ENCODE results near the gene SMIM45.

SMIM45 gene

DNA sequence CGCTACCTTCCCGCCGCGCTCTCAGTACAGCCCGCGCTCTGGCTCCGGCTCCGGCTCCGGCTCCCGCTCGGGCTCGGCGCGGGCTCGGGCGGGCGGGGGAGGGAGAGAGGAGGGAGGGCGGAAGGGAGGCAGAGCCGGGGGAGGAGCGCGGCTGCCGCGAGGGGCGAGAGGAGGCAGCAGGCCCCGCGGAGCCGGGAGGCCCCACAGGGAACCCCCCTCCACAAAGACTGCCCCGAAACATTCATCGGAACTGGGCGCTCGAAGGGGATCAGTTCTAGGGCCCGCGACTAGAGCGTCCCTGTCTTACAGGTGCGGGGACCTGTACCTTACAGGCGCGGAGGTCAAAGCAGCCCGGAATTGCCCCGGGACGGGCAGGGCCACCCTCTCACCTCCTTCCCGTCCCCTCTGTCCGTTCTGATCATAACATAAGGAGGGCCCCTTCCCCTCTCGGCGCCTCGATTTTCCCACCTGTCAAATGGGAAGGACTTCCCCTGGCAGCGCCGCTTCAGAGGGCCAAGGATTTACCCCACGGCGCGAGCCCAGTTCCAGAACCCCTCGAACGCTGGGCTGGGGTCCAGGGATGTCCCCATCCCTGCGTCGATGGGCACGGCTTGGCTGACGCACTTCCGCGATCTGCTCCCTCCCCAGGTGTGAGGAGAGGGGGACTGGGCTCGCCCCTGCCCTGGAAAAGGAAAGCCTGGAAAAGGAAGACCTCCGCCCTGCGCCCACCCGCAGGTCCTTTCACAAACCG lies 36.7 kb upstream of the SMIM45 start, which contains the start of gene SHISA8:
TSS of gene SHISA8 (minus strand) at position 40 of the 751 bp plus-strand sequence. CDS start 407 bp downstream, outside the sequence.
- in situ Hi-C loops (cut with MboI; ENCODE audit: low pct_unique_long_range_greater_than_20kb, low sequenced_read_pairs), result no loop called here
- no peak for DNase-seq

DNA sequence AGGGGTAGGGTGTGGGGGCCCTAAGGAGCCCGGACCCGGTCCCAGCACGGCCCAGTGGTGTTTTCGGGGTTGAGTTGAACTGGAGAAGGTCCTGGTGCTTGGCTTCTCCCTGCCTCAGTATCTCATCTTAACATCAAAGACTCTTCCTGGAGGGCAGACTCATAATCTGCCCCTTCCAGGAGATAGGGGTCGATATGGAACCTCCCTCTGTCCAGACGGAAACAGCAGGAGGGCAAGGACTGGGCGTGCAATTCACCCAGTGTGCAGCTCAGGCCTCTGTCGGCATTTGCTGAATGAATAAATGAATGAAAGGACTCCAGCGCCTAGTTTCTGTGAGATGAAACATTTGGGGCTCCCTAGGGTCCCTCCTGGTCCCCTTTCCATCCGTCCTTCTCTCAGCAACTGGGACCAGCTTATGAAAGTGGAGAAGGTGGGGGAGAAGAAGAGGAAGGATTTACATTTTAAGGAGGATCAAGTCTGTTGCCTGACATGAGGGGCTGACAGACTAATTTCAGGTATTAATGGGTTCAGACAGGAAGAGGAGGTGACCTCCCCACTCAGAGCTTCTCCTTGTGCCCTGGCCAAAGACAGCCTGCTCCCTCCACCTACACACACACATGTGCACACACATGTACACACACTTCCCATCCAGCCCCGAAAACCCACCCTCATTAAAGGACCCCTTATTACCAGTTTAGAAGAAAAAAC lies 36.0 kb upstream of the SMIM45 start:
- no peak for DNase-seq
- in situ Hi-C loops (cut with MboI; ENCODE audit: low pct_unique_long_range_greater_than_20kb, low sequenced_read_pairs), result no loop called here

- DNase-seq, result no peak
- in situ Hi-C loops (cut with MboI; ENCODE audit: low pct_unique_long_range_greater_than_20kb, low sequenced_read_pairs), result no loop called here
Measured at GRCh38 chr22:41916745-41917358, 35.1 kb upstream of the SMIM45 start.

GRCh38 chr22:41917375-41917902 lies 34.5 kb upstream of the SMIM45 start:
- in situ Hi-C loops (cut with MboI; ENCODE audit: low pct_unique_long_range_greater_than_20kb, low sequenced_read_pairs), result no loop called here
- DNase-seq, result no peak

GRCh38 chr22:41917903-41918791 lies 33.8 kb upstream of the SMIM45 start:
- in situ Hi-C loops (cut with MboI; ENCODE audit: low pct_unique_long_range_greater_than_20kb, low sequenced_read_pairs), result no loop called here
- DNase-seq, result peak; percentile 75

GRCh38 chr22:41919357-41920224 lies 32.4 kb upstream of the SMIM45 start:
- in situ Hi-C loops (cut with MboI; ENCODE audit: low pct_unique_long_range_greater_than_20kb, low sequenced_read_pairs), result no loop called here
- no peak for DNase-seq

GRCh38 chr22:41920271-41920976 lies 31.5 kb upstream of the SMIM45 start:
- in situ Hi-C loops (cut with MboI; ENCODE audit: low pct_unique_long_range_greater_than_20kb, low sequenced_read_pairs), result no loop called here
- DNase-seq, result no peak

- DNase-seq, result no peak
- in situ Hi-C loops (cut with MboI; ENCODE audit: low pct_unique_long_range_greater_than_20kb, low sequenced_read_pairs), result no loop called here
Measured at GRCh38 chr22:41922328-41922727, 29.6 kb upstream of the SMIM45 start.

- in situ Hi-C loops (cut with MboI; ENCODE audit: low pct_unique_long_range_greater_than_20kb, low sequenced_read_pairs), result no loop called here
- no peak for DNase-seq
Measured at GRCh38 chr22:41922940-41923594, 28.9 kb upstream of the SMIM45 start.

DNA sequence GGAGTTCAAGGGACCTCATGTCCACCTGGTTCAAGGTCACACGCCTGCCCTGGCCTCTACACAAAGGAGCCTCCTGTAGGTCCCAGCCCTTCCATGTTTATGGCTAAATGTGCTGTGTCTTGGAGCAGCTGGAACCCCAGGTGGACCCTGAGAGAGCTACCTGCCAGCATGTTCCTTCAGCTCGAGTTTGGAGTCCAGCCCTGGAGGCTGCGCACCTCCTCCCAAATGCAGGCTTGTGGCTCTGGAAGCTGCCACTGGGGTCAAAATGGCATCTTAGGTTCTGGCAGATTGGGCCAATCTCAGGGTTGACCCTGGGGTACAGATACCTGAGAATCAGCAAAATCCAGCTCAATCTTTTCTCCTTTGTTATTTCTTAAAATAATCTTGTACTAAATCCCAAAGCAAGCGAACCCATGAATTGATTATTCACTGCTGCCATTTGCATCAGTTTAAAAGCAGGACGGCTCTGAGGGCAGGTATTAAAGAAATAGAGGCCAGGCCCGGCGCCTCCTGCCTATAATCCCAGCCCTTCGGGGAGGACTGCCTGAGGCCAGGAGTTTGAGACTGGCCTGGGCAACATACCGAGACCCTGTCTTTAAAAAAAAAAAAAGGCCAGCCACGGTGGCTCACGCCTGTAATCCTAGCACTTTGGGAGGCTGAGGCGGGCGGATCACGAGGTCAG lies 28.2 kb upstream of the SMIM45 start:
- in situ Hi-C loops (cut with MboI; ENCODE audit: low pct_unique_long_range_greater_than_20kb, low sequenced_read_pairs), result no loop called here
- DNase-seq, result no peak

DNA sequence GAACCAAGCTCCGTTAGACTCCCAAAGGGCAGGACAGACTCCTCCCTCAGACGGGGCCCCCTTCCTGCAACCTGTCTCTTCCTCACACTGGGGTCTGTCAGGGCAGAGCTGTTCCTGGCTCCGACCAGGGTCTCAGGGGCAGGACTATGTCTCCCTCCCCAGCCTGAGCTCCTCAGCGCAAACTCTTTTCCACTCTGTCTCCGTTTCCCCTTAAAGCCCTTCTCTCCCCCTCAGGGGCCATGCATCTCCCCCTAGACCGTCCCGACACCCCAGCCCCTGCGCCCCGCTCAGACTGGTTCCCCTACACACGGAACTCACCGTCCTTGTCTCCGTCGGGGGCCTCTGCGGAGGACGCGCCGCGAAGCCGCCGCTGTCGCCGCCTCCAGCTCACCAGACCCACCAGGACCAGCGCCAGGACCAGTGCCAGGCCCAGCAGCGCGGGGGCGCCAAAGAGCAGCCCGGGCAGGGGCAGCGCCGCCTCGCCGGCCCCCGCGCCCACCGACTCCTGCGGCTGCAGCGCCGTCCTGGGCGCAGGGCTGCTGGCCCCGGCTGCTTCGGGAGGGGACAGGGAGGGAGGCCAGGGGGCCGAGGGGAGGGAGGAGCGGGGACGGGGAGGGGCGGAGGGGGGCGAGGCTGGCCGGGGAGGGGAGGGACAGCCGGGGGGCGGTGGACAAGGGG lies 26.0 kb upstream of the SMIM45 start:
- DNase-seq, result peak; percentile 78
- in situ Hi-C loops (cut with MboI; ENCODE audit: low pct_unique_long_range_greater_than_20kb, low sequenced_read_pairs), result no loop called here

- in situ Hi-C loops (cut with MboI; ENCODE audit: low pct_unique_long_range_greater_than_20kb, low sequenced_read_pairs), result no loop called here
- no peak for DNase-seq
Measured at GRCh38 chr22:41927813-41928212, 24.1 kb upstream of the SMIM45 start.

DNA sequence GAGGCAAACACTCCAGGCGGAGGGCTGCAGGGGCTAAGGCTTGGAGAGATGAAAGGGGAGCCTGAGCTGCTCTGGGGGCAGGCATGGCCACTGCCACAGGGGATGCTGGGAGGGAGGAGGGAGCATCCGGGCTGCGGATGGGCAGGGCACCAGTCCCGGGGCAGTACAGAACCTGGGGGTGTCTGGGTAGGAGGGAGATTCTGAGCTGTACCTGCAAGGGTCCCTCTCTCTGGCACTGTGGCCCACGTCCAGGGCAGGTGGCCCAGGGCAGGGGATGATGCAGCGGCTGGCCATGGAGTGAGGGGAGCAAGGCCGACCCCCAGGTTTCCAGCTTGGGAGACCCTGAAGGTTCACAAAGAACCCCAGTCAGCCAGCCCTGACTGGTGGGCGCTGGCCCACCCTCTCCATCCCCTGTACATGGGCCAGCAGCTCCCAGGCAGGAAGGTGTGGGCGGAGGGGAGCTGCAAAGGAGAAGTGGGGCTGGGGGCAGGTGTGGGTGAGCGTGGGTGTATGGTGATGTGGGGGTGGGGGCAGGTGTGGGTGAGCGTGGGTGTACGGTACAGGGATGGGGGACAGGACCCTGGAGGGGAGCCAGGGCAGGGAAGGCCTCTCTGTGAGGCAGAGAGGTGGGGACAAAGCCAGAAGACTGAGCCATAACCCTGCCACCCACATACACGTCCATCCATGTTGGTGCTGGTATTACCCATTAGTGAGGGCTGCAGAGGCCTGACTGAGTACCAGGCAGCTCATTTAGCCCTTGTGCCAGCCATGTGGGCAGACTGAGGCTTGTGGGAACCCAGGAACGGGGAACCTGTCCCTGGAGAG lies 23.1 kb upstream of the SMIM45 start:
- in situ Hi-C loops (cut with MboI; ENCODE audit: low pct_unique_long_range_greater_than_20kb, low sequenced_read_pairs), result no loop called here

DNA sequence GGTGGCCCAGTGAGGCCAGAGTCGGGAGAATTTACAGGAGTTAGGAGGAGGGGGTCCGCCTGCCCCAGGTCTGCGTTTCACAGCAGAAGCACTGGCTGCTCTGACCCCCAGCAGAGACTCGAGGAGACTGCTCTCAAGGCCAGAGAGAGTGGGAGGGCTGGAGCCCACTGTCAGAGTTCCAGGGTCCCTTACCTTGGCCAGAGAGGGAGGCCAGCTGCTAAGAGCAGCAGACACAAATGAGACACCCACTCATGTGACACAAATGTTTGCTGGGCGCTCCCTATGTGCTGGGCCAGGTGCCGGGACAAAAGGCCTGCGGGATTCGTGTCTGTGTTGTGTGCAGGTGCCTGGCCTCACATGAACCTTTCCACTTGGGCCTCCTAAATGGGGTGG lies 22.5 kb upstream of the SMIM45 start:
- in situ Hi-C loops (cut with MboI; ENCODE audit: low pct_unique_long_range_greater_than_20kb, low sequenced_read_pairs), result no loop called here
- DNase-seq, result no peak

More for the DNA sequence above, 23.1 kb upstream of the SMIM45 start:
- DNase-seq, result no peak

GRCh38 chr22:41931701-41932269 lies 20.2 kb upstream of the SMIM45 start:
- DNase-seq, result no peak
- in situ Hi-C loops (cut with MboI; ENCODE audit: low pct_unique_long_range_greater_than_20kb, low sequenced_read_pairs), result no loop called here

All from KBM-7 (cell line).